Keratinocyte (primary cell): ENCODE measurements around the gene BHLHA9. TPM values are rescaled to one million over a fixed set of nuclear protein-coding genes. Genes with fewer than 3 reads are reported as not detected.

Source experiments
- DNase-seq: peaks from one replicate; pipeline ENCODE4 v3.0.0-alpha.2; 2011; ENCODE audit warnings: low read depth, missing footprints, low spot score
- FAIRE-seq: peaks from 2 replicates; lab custom pipeline; 2011; peaks lifted over from hg19 to GRCh38; lab: Jason Lieb, UNC
- H2AFZ ChIP-seq: 2 replicates; pipeline ENCODE4 v1.6.0; 2012; ENCODE audit warnings: low read length, control low read depth, inconsistent platforms; ENCODE audit not compliant: control insufficient read depth
- H3K27ac ChIP-seq: 2 replicates; pipeline ENCODE4 v1.5.1; 2011; ENCODE audit warnings: low read length; ENCODE audit not compliant: control insufficient read depth, insufficient read depth
- H3K27me3 ChIP-seq: 3 replicates; pipeline ENCODE4 v1.6.0; 2011; ENCODE audit warnings: low read length; ENCODE audit not compliant: control insufficient read depth, insufficient read depth; ENCODE audit errors: extremely low read depth
- H3K36me3 ChIP-seq, 2 experiments: 2 replicates in 1 of 2; 3 replicates in 1 of 2; pipeline ENCODE4 v1.5.1; 2011; ENCODE audit warnings: low read length in 2 of 2, mild to moderate bottlenecking in 1 of 2; ENCODE audit not compliant: control insufficient read depth in 2 of 2, insufficient read depth in 2 of 2; ENCODE audit errors: extremely low read depth in 1 of 2
- H3K4me1 ChIP-seq: 3 replicates; pipeline ENCODE4 v1.5.1; 2011; ENCODE audit warnings: low read length; ENCODE audit not compliant: control insufficient read depth, insufficient read depth; ENCODE audit errors: extremely low read depth
- H3K4me2 ChIP-seq: 3 replicates; pipeline ENCODE4 v1.6.0; 2011; ENCODE audit warnings: low read depth, low read length; ENCODE audit not compliant: control insufficient read depth, insufficient read depth; ENCODE audit errors: extremely low read depth
- H3K4me3 ChIP-seq, 3 experiments: fragments of 200-600 bp in 1 of 3; sonication (generic) in 1 of 3; 2 replicates in 2 of 3; 3 replicates in 1 of 3; pipeline ENCODE4 v1.5.1; 2011 to 2016; ENCODE audit warnings: low read length in 3 of 3, mild to moderate bottlenecking in 3 of 3, control low read depth in 2 of 3, inconsistent platforms in 1 of 3, low read depth in 1 of 3, mixed read lengths in 1 of 3, mixed run types in 1 of 3, moderate library complexity in 1 of 3; ENCODE audit not compliant: control insufficient read depth in 2 of 3, insufficient read depth in 2 of 3; ENCODE audit errors: extremely low read depth in 1 of 3
- H3K79me2 ChIP-seq: 2 replicates; pipeline ENCODE4 v1.6.0; 2012; ENCODE audit warnings: low read length; ENCODE audit not compliant: control insufficient read depth, insufficient read depth
- H3K9ac ChIP-seq: 3 replicates; pipeline ENCODE4 v1.6.0; 2011; ENCODE audit warnings: low read length; ENCODE audit not compliant: control insufficient read depth, insufficient read depth; ENCODE audit errors: extremely low read depth
- H3K9me1 ChIP-seq: 3 replicates; pipeline ENCODE4 v1.6.0; 2011; ENCODE audit warnings: low read length; ENCODE audit not compliant: control insufficient read depth, insufficient read depth; ENCODE audit errors: extremely low read depth
- H3K9me3 ChIP-seq: 2 replicates; pipeline ENCODE4 v1.5.1; 2012; ENCODE audit warnings: low read depth, low read length; ENCODE audit not compliant: control insufficient read depth
- H4K20me1 ChIP-seq: 3 replicates; pipeline ENCODE4 v1.6.0; 2011; ENCODE audit warnings: low read length; ENCODE audit not compliant: control insufficient read depth, insufficient read depth; ENCODE audit errors: extremely low read depth
- CTCF ChIP-seq, 3 experiments: IDR thresholded peaks in 1 of 3; conservative IDR thresholded peaks in 1 of 3; optimal IDR thresholded peaks in 1 of 3; 2 replicates in 2 of 3; 3 replicates in 1 of 3; pipeline versions ENCODE3 to v1.5.1; 2011; ENCODE audit warnings: low read length in 3 of 3, mild to moderate bottlenecking in 3 of 3, moderate library complexity in 2 of 3, control low read depth in 1 of 3, inconsistent platforms in 1 of 3; ENCODE audit not compliant: insufficient read depth in 2 of 3; ENCODE audit errors: extremely low read depth in 1 of 3
- EZH2 ChIP-seq: IDR thresholded peaks from one replicate; pipeline ENCODE4 v1.6.1; 2012; ENCODE audit warnings: inconsistent platforms, mild to moderate bottlenecking, low read length, moderate library complexity
- dilution Hi-C: fragments of 300-500 bp; cut with MboI; formaldehyde crosslinking; loops from one replicate; pipeline ENCODE4 v1.7.0; 2020; ENCODE audit warnings: low sequenced_read_pairs; ENCODE audit not compliant: extremely low pct_ligation_motif_present
- polyA plus RNA-seq, 5 experiments: library from polyadenylated mRNA; depleted of rRNA in 3 of 5; stranded (reverse) in 3 of 5; stranded (forward) in 1 of 5; unstranded in 1 of 5; fragments of >200 nt; gene quantifications; 1 replicate in 1 of 5; 2 replicates in 3 of 5; 3 replicates in 1 of 5; pipeline versions ENCODE4 v1.2.1 to v1.2.3, GENCODE V29; 2011 to 2012; ENCODE audit warnings: missing spikeins in 2 of 5, low read depth in 1 of 5, low replicate concordance in 1 of 5

Gene BHLHA9
- polyA plus RNA-seq, 1 donor (not counting 4 experiments of a cell fraction or from before 2014, with no cell fraction given), result not detected

- Histone ChIP-seq H3K79me2 (no peaks in the 10 kb centered on the region), H3K27ac (no peak overlapping the region), H3K9me3 (no peaks in the 10 kb centered on the region), H3K4me3 (no peak overlapping the region), H3K36me3 (no peaks in the 10 kb centered on the region), H3K9me1 (no peaks in the 10 kb centered on the region), H3K4me2 (no peak overlapping the region), H2AFZ (no peak overlapping the region), H4K20me1 (no peaks in the 10 kb centered on the region), H3K4me1 (no peaks in the 10 kb centered on the region), H3K27me3 (peaks cover 49% of the 10 kb centered on the region), H3K9ac (no peak overlapping the region)
- dilution Hi-C loops, result no loop called here
- FAIRE-seq (no peak), DNase-seq (no peak)
- no peak for TF ChIP-seq EZH2
- no peak for TF ChIP-seq CTCF (optimal IDR thresholded peaks at IDR 0.05 in 1 of 3, IDR thresholded peaks at IDR 0.05 in 1 of 3, conservative IDR thresholded peaks at IDR 0.05 in 1 of 3; ENCODE audit: extremely low read depth in 1 of 3, insufficient read depth in 2 of 3, low read length in 3 of 3)
Measured at GRCh38 chr17:1232331-1232730, 37.9 kb upstream of the BHLHA9 start.

DNA sequence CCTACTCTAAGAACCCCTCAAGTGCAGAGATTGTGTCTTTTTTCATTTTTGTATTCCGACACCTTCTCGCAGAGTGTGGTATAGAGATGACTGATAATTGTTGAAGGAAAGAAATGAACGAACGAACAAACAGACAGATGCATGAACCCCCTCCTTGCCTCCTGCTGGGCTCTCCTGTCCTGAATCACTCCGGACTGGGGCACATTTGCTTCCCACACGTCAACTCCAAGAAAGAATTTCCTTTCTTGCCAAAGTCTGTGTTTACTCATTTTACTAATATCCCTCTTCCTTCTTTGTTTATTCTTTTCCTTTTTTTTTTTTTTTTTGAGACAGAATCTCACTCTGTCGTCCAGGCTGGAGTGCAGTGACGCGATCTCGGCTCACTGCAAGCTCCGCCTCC, 37.5 kb upstream of the BHLHA9 start:
- H3K27me3 ChIP-seq, result peaks cover 45% of the 10 kb centered on the region
- DNase-seq (no peak), FAIRE-seq (no peak)
- H2AFZ ChIP-seq, result no peak overlapping the region
- H3K9ac ChIP-seq, result no peak overlapping the region
- no peaks in the 10 kb centered on the region for H3K9me1 ChIP-seq
- H4K20me1 ChIP-seq, result no peaks in the 10 kb centered on the region
- H3K4me3 ChIP-seq, result no peak overlapping the region
- H3K4me1 ChIP-seq, result no peaks in the 10 kb centered on the region
- H3K9me3 ChIP-seq, result no peaks in the 10 kb centered on the region
- H3K4me2 ChIP-seq, result no peak overlapping the region
- no peaks in the 10 kb centered on the region for H3K79me2 ChIP-seq
- no peaks in the 10 kb centered on the region for H3K36me3 ChIP-seq
- no peak for TF ChIP-seq EZH2
- TF ChIP-seq CTCF (optimal IDR thresholded peaks at IDR 0.05 in 1 of 3, IDR thresholded peaks at IDR 0.05 in 1 of 3, conservative IDR thresholded peaks at IDR 0.05 in 1 of 3; ENCODE audit: extremely low read depth in 1 of 3, insufficient read depth in 2 of 3, low read length in 3 of 3), result no peak
- no peak overlapping the region for H3K27ac ChIP-seq
- dilution Hi-C loops, result no loop called here
